ENCODE results near the gene IDI2. TPM values are rescaled to one million over a fixed set of nuclear protein-coding genes. Genes with fewer than 3 reads are reported as not detected.
A peak's percentile ranks its signal among the peaks of the same experiment; 100 is the strongest.

Gene IDI2
- polyA plus RNA-seq, 1 donor (not counting 4 experiments of a cell fraction or from before 2014, with no cell fraction given), result not detected

- Histone ChIP-seq H3K79me2 (ENCODE audit: control insufficient read depth, insufficient read depth, low read length) (peaks cover 48% of the 10 kb centered on the region), H3K4me3 (ENCODE audit: control insufficient read depth in 2 of 3, extremely low read depth in 1 of 3, insufficient read depth in 2 of 3, low read depth in 1 of 3, low read length in 3 of 3) (peak overlapping the region in 1 of 3 experiments; percentile 58), H3K9ac (ENCODE audit: control insufficient read depth, extremely low read depth, insufficient read depth, low read length) (no peak overlapping the region), H3K27me3 (ENCODE audit: control insufficient read depth, extremely low read depth, insufficient read depth, low read length) (no peaks in the 10 kb centered on the region), H3K9me3 (ENCODE audit: control insufficient read depth, low read depth, low read length) (no peaks in the 10 kb centered on the region), H3K4me1 (ENCODE audit: control insufficient read depth, extremely low read depth, insufficient read depth, low read length) (peaks cover 19% of the 10 kb centered on the region), H3K9me1 (ENCODE audit: control insufficient read depth, extremely low read depth, insufficient read depth, low read length) (no peaks in the 10 kb centered on the region), H3K36me3 (ENCODE audit: control insufficient read depth in 2 of 2, extremely low read depth in 1 of 2, insufficient read depth in 2 of 2, low read length in 2 of 2) (peaks cover 16 to 23% of the 10 kb centered on the region in 2 experiments), H3K4me2 (ENCODE audit: control insufficient read depth, extremely low read depth, insufficient read depth, low read depth, low read length) (peak overlapping the region; percentile 69), H2AFZ (ENCODE audit: control insufficient read depth, low read length) (no peak overlapping the region), H4K20me1 (ENCODE audit: control insufficient read depth, extremely low read depth, insufficient read depth, low read length) (peaks cover 30% of the 10 kb centered on the region), H3K27ac (ENCODE audit: control insufficient read depth, insufficient read depth, low read length) (no peak overlapping the region)
- DNase-seq (ENCODE audit: low read depth, low spot score) (no peak), FAIRE-seq (no peak)
- TF ChIP-seq EZH2 (IDR thresholded peaks at IDR 0.05; ENCODE audit: low read length) (no peak), CTCF (optimal IDR thresholded peaks at IDR 0.05 in 1 of 3, IDR thresholded peaks at IDR 0.05 in 1 of 3, conservative IDR thresholded peaks at IDR 0.05 in 1 of 3; ENCODE audit: extremely low read depth in 1 of 3, insufficient read depth in 2 of 3, low read length in 3 of 3) (no peak)
- dilution Hi-C loops (cut with MboI; ENCODE audit: extremely low pct_ligation_motif_present, low sequenced_read_pairs), result no loop called here
These were observed 19.8 kb upstream of the IDI2 start for GRCh38 chr10:1045415-1045814.

GRCh38 chr10:1044964-1045363 is 19.3 kb upstream of the IDI2 start:
- Histone ChIP-seq H3K27ac (ENCODE audit: control insufficient read depth, insufficient read depth, low read length) (no peak overlapping the region), H3K79me2 (ENCODE audit: control insufficient read depth, insufficient read depth, low read length) (peaks cover 48% of the 10 kb centered on the region), H3K27me3 (ENCODE audit: control insufficient read depth, extremely low read depth, insufficient read depth, low read length) (no peaks in the 10 kb centered on the region), H3K4me3 (ENCODE audit: control insufficient read depth in 2 of 3, extremely low read depth in 1 of 3, insufficient read depth in 2 of 3, low read depth in 1 of 3, low read length in 3 of 3) (no peak overlapping the region), H3K4me2 (ENCODE audit: control insufficient read depth, extremely low read depth, insufficient read depth, low read depth, low read length) (no peak overlapping the region), H2AFZ (ENCODE audit: control insufficient read depth, low read length) (no peak overlapping the region), H3K4me1 (ENCODE audit: control insufficient read depth, extremely low read depth, insufficient read depth, low read length) (peaks cover 15% of the 10 kb centered on the region), H3K9ac (ENCODE audit: control insufficient read depth, extremely low read depth, insufficient read depth, low read length) (no peak overlapping the region), H3K9me1 (ENCODE audit: control insufficient read depth, extremely low read depth, insufficient read depth, low read length) (no peaks in the 10 kb centered on the region), H3K36me3 (ENCODE audit: control insufficient read depth in 2 of 2, extremely low read depth in 1 of 2, insufficient read depth in 2 of 2, low read length in 2 of 2) (peaks cover 18 to 27% of the 10 kb centered on the region in 2 experiments), H4K20me1 (ENCODE audit: control insufficient read depth, extremely low read depth, insufficient read depth, low read length) (peaks cover 34% of the 10 kb centered on the region), H3K9me3 (ENCODE audit: control insufficient read depth, low read depth, low read length) (no peaks in the 10 kb centered on the region)
- dilution Hi-C loops (cut with MboI; ENCODE audit: extremely low pct_ligation_motif_present, low sequenced_read_pairs), result no loop called here
- TF ChIP-seq EZH2 (IDR thresholded peaks at IDR 0.05; ENCODE audit: low read length) (no peak), CTCF (optimal IDR thresholded peaks at IDR 0.05 in 1 of 3, IDR thresholded peaks at IDR 0.05 in 1 of 3, conservative IDR thresholded peaks at IDR 0.05 in 1 of 3; ENCODE audit: extremely low read depth in 1 of 3, insufficient read depth in 2 of 3, low read length in 3 of 3) (no peak)
- no peak for DNase-seq (ENCODE audit: low read depth, low spot score)
- FAIRE-seq, result no peak
